Neural cell (in vitro differentiated cells): ENCODE measurements around the gene C6orf118. TPM values are rescaled to one million over a fixed set of nuclear protein-coding genes. Genes with fewer than 3 reads are reported as not detected.

Source experiments
- H2AFZ ChIP-seq: fragments of 200-600, 300-800 bp; sonication (generic), shearing (Covaris generic); 2 replicates; pipeline ENCODE4 v1.6.0; 2014; ENCODE audit warnings: low read depth, mild to moderate bottlenecking, antibody characterized with exemption, low read length, moderate library complexity
- H3F3A ChIP-seq: fragments of 200-600 bp; shearing (Covaris generic); 2 replicates; pipeline ENCODE4 v1.6.1; 2016; ENCODE audit warnings: mild to moderate bottlenecking, moderate library complexity, mixed read lengths, antibody characterized with exemption, low read length; ENCODE audit not compliant: insufficient read depth, poor library complexity, severe bottlenecking
- H3K27ac ChIP-seq: fragments of 200-600, 300-800 bp; sonication (generic), shearing (Covaris generic); 2 replicates; pipeline ENCODE4 v1.5.1; 2014; ENCODE audit warnings: mild to moderate bottlenecking, low read length, moderate library complexity
- H3K27me3 ChIP-seq: fragments of 300-800, 200-600 bp; sonication (generic), shearing (Covaris generic); 2 replicates; pipeline ENCODE4 v1.6.0; 2014; ENCODE audit warnings: mild to moderate bottlenecking, low read depth, low read length, moderate library complexity; ENCODE audit not compliant: insufficient read depth
- H3K36me3 ChIP-seq: fragments of 300-800, 200-600 bp; sonication (generic), shearing (Covaris generic); 2 replicates; pipeline ENCODE4 v1.5.1; 2014; ENCODE audit warnings: mild to moderate bottlenecking, antibody characterized with exemption, low read length, moderate library complexity; ENCODE audit not compliant: insufficient read depth
- H3K4me2 ChIP-seq: fragments of 300-800, 200-600 bp; sonication (generic), shearing (Covaris generic); 2 replicates; pipeline ENCODE4 v1.6.0; 2014; ENCODE audit warnings: mild to moderate bottlenecking, low read length
- H3K4me3 ChIP-seq: fragments of 300-800, 200-600 bp; sonication (generic), shearing (Covaris generic); 2 replicates; pipeline ENCODE4 v1.5.1; 2014; ENCODE audit warnings: mild to moderate bottlenecking, low read length, moderate library complexity
- H3K79me2 ChIP-seq: fragments of 200-600 bp; shearing (Covaris generic); replicated peaks from 2 replicates; pipeline ENCODE4 v1.6.0; 2014; ENCODE audit warnings: mild to moderate bottlenecking, low read length, moderate library complexity; ENCODE audit not compliant: insufficient read depth
- H3K9ac ChIP-seq: fragments of 300-800, 200-600 bp; sonication (generic), shearing (Covaris generic); 2 replicates; pipeline ENCODE4 v1.6.1; 2016; ENCODE audit warnings: mild to moderate bottlenecking, low read length, mixed read lengths
- H3K9me2 ChIP-seq: fragments of 200-600 bp; shearing (Covaris generic); 2 replicates; pipeline ENCODE4 v1.6.1; 2016; ENCODE audit warnings: mild to moderate bottlenecking, low read length, mixed read lengths; ENCODE audit not compliant: insufficient read depth
- H3K9me3 ChIP-seq: fragments of 200-600, 300-800 bp; sonication (generic), shearing (Covaris generic); 2 replicates; pipeline ENCODE4 v1.6.1; 2016; ENCODE audit warnings: mild to moderate bottlenecking, mixed run types, low read length, moderate library complexity, mixed read lengths
- H4K20me1 ChIP-seq: fragments of 200-600 bp; shearing (Covaris generic); 2 replicates; pipeline ENCODE4 v1.6.1; 2016; ENCODE audit warnings: mild to moderate bottlenecking, mixed run types; ENCODE audit not compliant: insufficient read depth
- CTCF ChIP-seq: fragments of 450-650 bp; IDR thresholded peaks from 2 replicates; pipeline ENCODE4 v1.5.1; 2014; ENCODE audit warnings: antibody characterized with exemption, mild to moderate bottlenecking, moderate library complexity; ENCODE audit not compliant: poor library complexity, severe bottlenecking
- EP300 ChIP-seq: fragments of 450-650 bp; conservative IDR thresholded peaks from 2 replicates; pipeline ENCODE4 v1.6.1; 2014; ENCODE audit warnings: antibody characterized with exemption, mild to moderate bottlenecking, moderate library complexity; ENCODE audit not compliant: poor library complexity, severe bottlenecking
- EZH2 ChIP-seq: fragments of 200-600, 300-800 bp; shearing (Covaris generic), sonication (generic); IDR thresholded peaks from 2 replicates; pipeline ENCODE4 v1.6.1; 2014; ENCODE audit warnings: antibody characterized with exemption, low read length, borderline replicate concordance, mild to moderate bottlenecking; ENCODE audit not compliant: insufficient read depth, poor library complexity, severe bottlenecking
- MXI1 ChIP-seq: fragments of 450-650 bp; conservative IDR thresholded peaks from 2 replicates; pipeline ENCODE4 v1.6.1; 2014; ENCODE audit warnings: antibody characterized with exemption, mild to moderate bottlenecking; ENCODE audit not compliant: poor library complexity, severe bottlenecking
- POLR2AphosphoS5 ChIP-seq: IDR thresholded peaks from 2 replicates; pipeline ENCODE4 v1.6.1; 2012
- RAD21 ChIP-seq: fragments of 450-650 bp; conservative IDR thresholded peaks from 2 replicates; pipeline ENCODE4 v1.6.1; 2014; ENCODE audit warnings: antibody characterized with exemption, mild to moderate bottlenecking, moderate library complexity
- REST ChIP-seq: IDR thresholded peaks from 2 replicates; pipeline ENCODE4 v1.6.1; 2012; ENCODE audit warnings: borderline replicate concordance
- SMC3 ChIP-seq: fragments of 450-650 bp; conservative IDR thresholded peaks from 2 replicates; pipeline ENCODE4 v1.6.1; 2014; ENCODE audit warnings: antibody characterized with exemption, mild to moderate bottlenecking, moderate library complexity; ENCODE audit not compliant: poor library complexity
- TAF1 ChIP-seq: IDR thresholded peaks from 2 replicates; pipeline ENCODE4 v1.6.1; 2012; ENCODE audit warnings: low read depth
- polyA plus RNA-seq: library from polyadenylated mRNA; depleted of rRNA; stranded (reverse); fragments of >200 nt; gene quantifications from 2 replicates; pipeline ENCODE4 v1.2.3, GENCODE V29; 2014

C6orf118 gene
- polyA plus RNA-seq, 1 donor from 2014 or later = 5.2 TPM

- no peaks in the 10 kb centered on the region for H3F3A ChIP-seq
- H2AFZ ChIP-seq = no peak overlapping the region
- H3K4me2 ChIP-seq = no peak overlapping the region
- no peaks in the 10 kb centered on the region for H3K79me2 ChIP-seq
- TF ChIP-seq RAD21 (no peak), POLR2AphosphoS5 (no peak), SMC3 (no peak), REST (no peak), MXI1 (no peak), EP300 (no peak), TAF1 (no peak), EZH2 (no peak), CTCF (no peak)
- no peak overlapping the region for H3K9ac ChIP-seq
- no peaks in the 10 kb centered on the region for H3K36me3 ChIP-seq
- H3K27me3 ChIP-seq = no peaks in the 10 kb centered on the region
- no peak overlapping the region for H3K4me3 ChIP-seq
- H3K27ac ChIP-seq = no peak overlapping the region
- no peaks in the 10 kb centered on the region for H4K20me1 ChIP-seq
- no peaks in the 10 kb centered on the region for H3K9me3 ChIP-seq
- H3K9me2 ChIP-seq = no peaks in the 10 kb centered on the region
Observed at GRCh38 chr6:165260462-165260861, 48.9 kb downstream of the C6orf118 start.

GRCh38 chr6:165249808-165250207 lies 59.6 kb downstream of the C6orf118 start:
- no peaks in the 10 kb centered on the region for H3K79me2 ChIP-seq
- H3K27ac ChIP-seq = no peak overlapping the region
- H3K9ac ChIP-seq = no peak overlapping the region
- H3F3A ChIP-seq = no peaks in the 10 kb centered on the region
- no peaks in the 10 kb centered on the region for H3K9me3 ChIP-seq
- H3K9me2 ChIP-seq = no peaks in the 10 kb centered on the region
- TF ChIP-seq EP300 = no peak
- no peak for TF ChIP-seq CTCF
- no peaks in the 10 kb centered on the region for H3K27me3 ChIP-seq
- no peak overlapping the region for H3K4me3 ChIP-seq
- H3K4me2 ChIP-seq = no peak overlapping the region
- H3K36me3 ChIP-seq = no peaks in the 10 kb centered on the region
- H4K20me1 ChIP-seq = no peaks in the 10 kb centered on the region
- H2AFZ ChIP-seq = no peak overlapping the region
